ENCODE results near the gene SENP6.

DNA sequence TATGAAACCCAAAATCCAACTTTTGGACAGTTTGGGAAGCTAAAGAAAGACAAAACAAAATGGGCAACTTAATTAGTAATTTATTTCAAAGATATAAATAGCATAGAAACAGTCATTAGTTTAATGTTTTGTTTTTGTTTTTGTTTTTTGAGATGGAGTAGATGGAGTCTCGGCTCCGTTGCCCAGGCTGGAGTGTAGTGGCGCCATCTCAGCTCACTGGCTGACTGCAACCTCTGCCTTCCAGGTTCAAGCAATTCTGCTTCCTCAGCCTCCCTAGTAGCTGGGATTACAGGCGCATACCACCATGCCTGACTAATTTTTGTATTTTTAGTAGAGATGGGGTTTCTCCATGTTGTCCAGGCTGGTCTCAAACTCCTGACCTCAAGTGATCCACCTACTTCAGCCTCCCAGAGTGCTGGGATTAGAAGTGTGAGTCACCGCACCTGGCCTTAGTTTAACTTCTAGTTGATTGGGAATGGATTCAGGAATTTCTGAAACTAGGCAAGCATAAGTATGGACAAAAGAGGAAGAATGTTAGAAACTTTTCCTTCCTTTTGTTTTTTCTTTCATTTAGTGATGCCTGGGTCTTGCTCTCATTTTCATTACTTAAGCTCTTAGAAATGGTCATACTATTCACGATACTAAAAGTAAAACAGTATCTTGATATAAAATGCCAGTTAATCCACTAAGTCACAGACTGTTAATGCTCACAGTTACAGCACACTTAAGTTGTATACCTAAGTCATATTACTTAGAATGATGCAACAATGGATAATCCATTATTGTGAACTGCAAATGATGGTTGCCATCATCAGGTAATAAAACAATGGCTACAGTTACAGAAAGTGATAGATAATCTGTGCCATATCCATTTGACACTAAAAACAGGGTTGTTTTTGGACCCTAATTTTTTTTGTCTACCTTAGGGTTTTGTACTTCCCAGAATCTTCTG, 8.2 kb downstream of the SENP6 start:
- TF ChIP-seq, protein P1, sequence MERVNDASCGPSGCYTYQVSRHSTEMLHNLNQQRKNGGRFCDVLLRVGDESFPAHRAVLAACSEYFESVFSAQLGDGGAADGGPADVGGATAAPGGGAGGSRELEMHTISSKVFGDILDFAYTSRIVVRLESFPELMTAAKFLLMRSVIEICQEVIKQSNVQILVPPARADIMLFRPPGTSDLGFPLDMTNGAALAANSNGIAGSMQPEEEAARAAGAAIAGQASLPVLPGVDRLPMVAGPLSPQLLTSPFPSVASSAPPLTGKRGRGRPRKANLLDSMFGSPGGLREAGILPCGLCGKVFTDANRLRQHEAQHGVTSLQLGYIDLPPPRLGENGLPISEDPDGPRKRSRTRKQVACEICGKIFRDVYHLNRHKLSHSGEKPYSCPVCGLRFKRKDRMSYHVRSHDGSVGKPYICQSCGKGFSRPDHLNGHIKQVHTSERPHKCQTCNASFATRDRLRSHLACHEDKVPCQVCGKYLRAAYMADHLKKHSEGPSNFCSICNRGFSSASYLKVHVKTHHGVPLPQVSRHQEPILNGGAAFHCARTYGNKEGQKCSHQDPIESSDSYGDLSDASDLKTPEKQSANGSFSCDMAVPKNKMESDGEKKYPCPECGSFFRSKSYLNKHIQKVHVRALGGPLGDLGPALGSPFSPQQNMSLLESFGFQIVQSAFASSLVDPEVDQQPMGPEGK (CRISPR knock-in tag; IDR thresholded peaks at IDR 0.05; ENCODE audit: borderline replicate concordance) = no peak
- TF ChIP-seq OSR1 (CRISPR knock-in tag; IDR thresholded peaks at IDR 0.05) = no peak
- TF ChIP-seq GLIS3 (CRISPR knock-in tag; IDR thresholded peaks at IDR 0.05) = no peak
- TF ChIP-seq RARB (CRISPR knock-in tag; IDR thresholded peaks at IDR 0.05) = no peak
- TF ChIP-seq ZFP3 (CRISPR knock-in tag; IDR thresholded peaks at IDR 0.05) = no peak
- TF ChIP-seq, protein P2, sequence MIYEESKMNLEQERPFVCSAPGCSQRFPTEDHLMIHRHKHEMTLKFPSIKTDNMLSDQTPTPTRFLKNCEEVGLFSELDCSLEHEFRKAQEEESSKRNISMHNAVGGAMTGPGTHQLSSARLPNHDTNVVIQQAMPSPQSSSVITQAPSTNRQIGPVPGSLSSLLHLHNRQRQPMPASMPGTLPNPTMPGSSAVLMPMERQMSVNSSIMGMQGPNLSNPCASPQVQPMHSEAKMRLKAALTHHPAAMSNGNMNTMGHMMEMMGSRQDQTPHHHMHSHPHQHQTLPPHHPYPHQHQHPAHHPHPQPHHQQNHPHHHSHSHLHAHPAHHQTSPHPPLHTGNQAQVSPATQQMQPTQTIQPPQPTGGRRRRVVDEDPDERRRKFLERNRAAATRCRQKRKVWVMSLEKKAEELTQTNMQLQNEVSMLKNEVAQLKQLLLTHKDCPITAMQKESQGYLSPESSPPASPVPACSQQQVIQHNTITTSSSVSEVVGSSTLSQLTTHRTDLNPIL (CRISPR knock-in tag; IDR thresholded peaks at IDR 0.05; ENCODE audit: low read depth) = no peak
- no peak for TF ChIP-seq BACH2 (CRISPR knock-in tag; IDR thresholded peaks at IDR 0.05; ENCODE audit: borderline replicate concordance)
- TF ChIP-seq, protein P3, sequence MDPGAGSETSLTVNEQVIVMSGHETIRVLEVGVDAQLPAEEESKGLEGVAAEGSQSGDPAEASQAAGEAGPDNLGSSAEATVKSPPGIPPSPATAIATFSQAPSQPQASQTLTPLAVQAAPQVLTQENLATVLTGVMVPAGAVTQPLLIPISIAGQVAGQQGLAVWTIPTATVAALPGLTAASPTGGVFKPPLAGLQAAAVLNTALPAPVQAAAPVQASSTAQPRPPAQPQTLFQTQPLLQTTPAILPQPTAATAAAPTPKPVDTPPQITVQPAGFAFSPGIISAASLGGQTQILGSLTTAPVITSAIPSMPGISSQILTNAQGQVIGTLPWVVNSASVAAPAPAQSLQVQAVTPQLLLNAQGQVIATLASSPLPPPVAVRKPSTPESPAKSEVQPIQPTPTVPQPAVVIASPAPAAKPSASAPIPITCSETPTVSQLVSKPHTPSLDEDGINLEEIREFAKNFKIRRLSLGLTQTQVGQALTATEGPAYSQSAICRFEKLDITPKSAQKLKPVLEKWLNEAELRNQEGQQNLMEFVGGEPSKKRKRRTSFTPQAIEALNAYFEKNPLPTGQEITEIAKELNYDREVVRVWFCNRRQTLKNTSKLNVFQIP (CRISPR knock-in tag; IDR thresholded peaks at IDR 0.05; ENCODE audit: borderline replicate concordance, low read depth) = no peak
- no peak for TF ChIP-seq ISL1 (CRISPR knock-in tag; IDR thresholded peaks at IDR 0.05)
- TF ChIP-seq, protein P4, sequence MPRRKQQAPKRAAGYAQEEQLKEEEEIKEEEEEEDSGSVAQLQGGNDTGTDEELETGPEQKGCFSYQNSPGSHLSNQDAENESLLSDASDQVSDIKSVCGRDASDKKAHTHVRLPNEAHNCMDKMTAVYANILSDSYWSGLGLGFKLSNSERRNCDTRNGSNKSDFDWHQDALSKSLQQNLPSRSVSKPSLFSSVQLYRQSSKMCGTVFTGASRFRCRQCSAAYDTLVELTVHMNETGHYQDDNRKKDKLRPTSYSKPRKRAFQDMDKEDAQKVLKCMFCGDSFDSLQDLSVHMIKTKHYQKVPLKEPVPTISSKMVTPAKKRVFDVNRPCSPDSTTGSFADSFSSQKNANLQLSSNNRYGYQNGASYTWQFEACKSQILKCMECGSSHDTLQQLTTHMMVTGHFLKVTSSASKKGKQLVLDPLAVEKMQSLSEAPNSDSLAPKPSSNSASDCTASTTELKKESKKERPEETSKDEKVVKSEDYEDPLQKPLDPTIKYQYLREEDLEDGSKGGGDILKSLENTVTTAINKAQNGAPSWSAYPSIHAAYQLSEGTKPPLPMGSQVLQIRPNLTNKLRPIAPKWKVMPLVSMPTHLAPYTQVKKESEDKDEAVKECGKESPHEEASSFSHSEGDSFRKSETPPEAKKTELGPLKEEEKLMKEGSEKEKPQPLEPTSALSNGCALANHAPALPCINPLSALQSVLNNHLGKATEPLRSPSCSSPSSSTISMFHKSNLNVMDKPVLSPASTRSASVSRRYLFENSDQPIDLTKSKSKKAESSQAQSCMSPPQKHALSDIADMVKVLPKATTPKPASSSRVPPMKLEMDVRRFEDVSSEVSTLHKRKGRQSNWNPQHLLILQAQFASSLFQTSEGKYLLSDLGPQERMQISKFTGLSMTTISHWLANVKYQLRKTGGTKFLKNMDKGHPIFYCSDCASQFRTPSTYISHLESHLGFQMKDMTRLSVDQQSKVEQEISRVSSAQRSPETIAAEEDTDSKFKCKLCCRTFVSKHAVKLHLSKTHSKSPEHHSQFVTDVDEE (CRISPR knock-in tag; IDR thresholded peaks at IDR 0.05) = no peak
- TF ChIP-seq, protein P5, sequence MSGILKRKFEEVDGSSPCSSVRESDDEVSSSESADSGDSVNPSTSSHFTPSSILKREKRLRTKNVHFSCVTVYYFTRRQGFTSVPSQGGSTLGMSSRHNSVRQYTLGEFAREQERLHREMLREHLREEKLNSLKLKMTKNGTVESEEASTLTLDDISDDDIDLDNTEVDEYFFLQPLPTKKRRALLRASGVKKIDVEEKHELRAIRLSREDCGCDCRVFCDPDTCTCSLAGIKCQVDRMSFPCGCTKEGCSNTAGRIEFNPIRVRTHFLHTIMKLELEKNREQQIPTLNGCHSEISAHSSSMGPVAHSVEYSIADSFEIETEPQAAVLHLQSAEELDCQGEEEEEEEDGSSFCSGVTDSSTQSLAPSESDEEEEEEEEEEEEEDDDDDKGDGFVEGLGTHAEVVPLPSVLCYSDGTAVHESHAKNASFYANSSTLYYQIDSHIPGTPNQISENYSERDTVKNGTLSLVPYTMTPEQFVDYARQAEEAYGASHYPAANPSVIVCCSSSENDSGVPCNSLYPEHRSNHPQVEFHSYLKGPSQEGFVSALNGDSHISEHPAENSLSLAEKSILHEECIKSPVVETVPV (CRISPR knock-in tag; IDR thresholded peaks at IDR 0.05) = no peak
